ENCODE measurements around the gene PGRMC1.
"Not testable (repeated sequence)": the region's sequence is repeated elsewhere in the genome, so short reads cannot be mapped to it uniquely, and the experiment has no call there.

The PGRMC1 gene

GRCh38 chrX:119236623-119237561 is 807 bp downstream of the PGRMC1 start:
- DNase-seq: peak in 1 of 2 experiments; percentile 25

- no peak for DNase-seq
Measured at GRCh38 chrX:119237562-119237942, 1.5 kb downstream of the PGRMC1 start.

GRCh38 chrX:119238557-119238956 is 2.5 kb downstream of the PGRMC1 start:
- DNase-seq: no peak

- no peak for DNase-seq
Measured at GRCh38 chrX:119240356-119240755, 4.3 kb downstream of the PGRMC1 start.

GRCh38 chrX:119247702-119248101 is 11.6 kb downstream of the PGRMC1 start:
- DNase-seq: no peak

GRCh38 chrX:119249891-119250290 is 13.8 kb downstream of the PGRMC1 start:
- no peak for DNase-seq

GRCh38 chrX:119251386-119251785 is 15.3 kb downstream of the PGRMC1 start:
- DNase-seq: no peak

- DNase-seq: peak in 1 of 2 experiments; percentile 2
Measured at GRCh38 chrX:119252716-119253115, 16.6 kb downstream of the PGRMC1 start.

GRCh38 chrX:119266364-119266995 is 30.4 kb downstream of the PGRMC1 start:
- peak; percentile 28 to 38 for DNase-seq

GRCh38 chrX:119267115-119267514 is 31.0 kb downstream of the PGRMC1 start:
- DNase-seq: not testable (repeated sequence)

- no peak for DNase-seq
Measured at GRCh38 chrX:119272882-119273419, 36.9 kb downstream of the PGRMC1 start.

- no peak for DNase-seq
Measured at GRCh38 chrX:119273420-119274192, 37.5 kb downstream of the PGRMC1 start.

- not testable (repeated sequence) for DNase-seq
Measured at GRCh38 chrX:119282347-119282746, 46.3 kb downstream of the PGRMC1 start.

GRCh38 chrX:119288890-119289393 is 52.9 kb downstream of the PGRMC1 start:
- no peak for DNase-seq

- no peak for DNase-seq
Measured at GRCh38 chrX:119290476-119290875, 54.4 kb downstream of the PGRMC1 start.

- DNase-seq: not testable (repeated sequence)
Measured at GRCh38 chrX:119291246-119291645, 55.2 kb downstream of the PGRMC1 start.

- no peak for DNase-seq
Measured at GRCh38 chrX:119292445-119292844, 56.4 kb downstream of the PGRMC1 start.

All from Kasumi-1 (cell line).